Lung microvascular endothelial cell (primary cell): ENCODE results near the gene TMEM109. TPM values are rescaled to one million over a fixed set of nuclear protein-coding genes. Genes with fewer than 3 reads are reported as not detected.

Experiments used
- DNase-seq, 2 donors: peaks; one replicate each; pipeline versions ENCODE4 v3.0.0 to v3.0.0-alpha.2; 2010; ENCODE audit warnings: low read depth in 2 of 2
- total RNA-seq: library from RNA; depleted of rRNA; stranded (reverse); fragments of >200 nt; gene quantifications from 2 replicates; pipeline ENCODE4 v1.2.1, GENCODE V29; 2014

The TMEM109 gene
- 68.6 and 70.2 TPM in 2 replicates for total RNA-seq

GRCh38 chr11:60913793-60914632, at the start of gene TMEM109:
TMEM109 (plus strand) TSS chr11:60914158; CDS start chr11:60919694, 5,536 bp downstream.
- peak; percentile 95 to 96 for DNase-seq

- no peak for DNase-seq
Observed at GRCh38 chr11:60864856-60865513, 49.0 kb upstream of the TMEM109 start.

GRCh38 chr11:60866911-60867870, 46.8 kb upstream of the TMEM109 start, which contains the start of gene ZP1:
ZP1 (plus strand) TSS chr11:60867542; CDS start chr11:60867562, 20 bp downstream.
- DNase-seq: no peak

GRCh38 chr11:60867871-60868681, 45.9 kb upstream of the TMEM109 start:
- DNase-seq: no peak

- DNase-seq: no peak
Observed at GRCh38 chr11:60868682-60869450, 45.1 kb upstream of the TMEM109 start.

GRCh38 chr11:60869451-60869825, 44.5 kb upstream of the TMEM109 start:
- no peak for DNase-seq

GRCh38 chr11:60870276-60870675, 43.7 kb upstream of the TMEM109 start:
- DNase-seq: no peak

- no peak for DNase-seq
Observed at GRCh38 chr11:60870733-60871377, 43.1 kb upstream of the TMEM109 start.

GRCh38 chr11:60871378-60872061, 42.4 kb upstream of the TMEM109 start:
- DNase-seq: peak in 1 of 2 donors; percentile 24

- peak in 1 of 2 donors; percentile 56 for DNase-seq
Observed at GRCh38 chr11:60872124-60872960, 41.6 kb upstream of the TMEM109 start.

- peak; percentile 25 to 69 for DNase-seq
Observed at GRCh38 chr11:60872961-60873524, 40.9 kb upstream of the TMEM109 start.

GRCh38 chr11:60873533-60873932, 40.4 kb upstream of the TMEM109 start:
- no peak for DNase-seq

GRCh38 chr11:60874421-60875365, 39.3 kb upstream of the TMEM109 start:
- no peak for DNase-seq

- DNase-seq: no peak
Observed at GRCh38 chr11:60875366-60876167, 38.4 kb upstream of the TMEM109 start.

GRCh38 chr11:60876168-60876485, 37.8 kb upstream of the TMEM109 start:
- DNase-seq: no peak
